NB4 (cell line): ENCODE data around the gene CD248.

Experiments used
- POLR2A ChIP-seq: IDR thresholded peaks from 2 replicates; pipeline ENCODE4 v1.6.1; 2011; ENCODE audit warnings: mild to moderate bottlenecking; ENCODE audit not compliant: insufficient read length; ENCODE audit errors: extremely low read depth
- TF ChIP-seq, protein P1 (sequence below): IDR thresholded peaks from one replicate; pipeline ENCODE4 v1.5.1; 2012; ENCODE audit warnings: low read depth, low read length

DNA sequence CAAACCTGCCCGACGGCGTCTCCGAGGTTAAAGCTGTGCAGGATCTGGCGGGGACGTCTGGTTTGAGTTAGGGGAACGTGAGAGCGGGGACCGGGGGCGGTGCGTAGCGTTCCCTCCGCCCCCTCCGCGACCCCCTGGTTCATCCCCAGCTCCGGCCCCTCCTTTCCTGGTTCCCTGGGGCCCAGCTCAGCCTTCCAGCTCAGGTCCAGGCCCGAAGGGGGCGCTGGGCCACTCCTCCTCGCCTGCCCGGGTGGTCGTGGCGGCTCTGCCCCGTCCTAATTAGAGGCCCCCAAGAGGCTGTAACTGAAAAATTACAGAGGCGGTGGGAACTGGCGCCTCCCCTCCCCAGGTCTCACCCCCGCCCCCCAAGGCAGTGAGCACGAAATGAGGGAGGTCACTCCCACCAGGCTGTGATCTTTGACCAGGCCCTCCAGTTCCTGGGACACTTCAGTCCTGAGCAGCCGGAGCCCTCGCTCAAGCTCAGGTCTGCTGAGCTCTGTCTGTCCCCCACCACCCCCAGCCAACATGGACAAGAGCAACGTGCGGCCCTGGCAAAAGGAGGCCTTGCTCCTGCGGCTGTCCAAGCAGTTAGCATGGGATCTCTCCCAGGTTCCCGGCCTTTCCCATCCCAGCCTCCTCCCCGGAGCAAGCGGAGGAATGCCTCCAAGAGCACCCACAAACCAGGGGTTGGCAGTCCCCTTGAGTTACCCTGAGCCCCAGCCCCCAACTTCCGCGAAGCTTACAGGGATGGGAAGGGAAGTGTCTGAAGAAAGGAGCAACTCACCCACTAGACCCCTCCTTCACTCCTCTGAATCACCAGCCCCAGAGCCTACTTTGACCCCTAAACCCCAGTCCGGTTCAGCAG is 3.3 kb downstream of the CD248 start:
- TF ChIP-seq, protein P1, sequence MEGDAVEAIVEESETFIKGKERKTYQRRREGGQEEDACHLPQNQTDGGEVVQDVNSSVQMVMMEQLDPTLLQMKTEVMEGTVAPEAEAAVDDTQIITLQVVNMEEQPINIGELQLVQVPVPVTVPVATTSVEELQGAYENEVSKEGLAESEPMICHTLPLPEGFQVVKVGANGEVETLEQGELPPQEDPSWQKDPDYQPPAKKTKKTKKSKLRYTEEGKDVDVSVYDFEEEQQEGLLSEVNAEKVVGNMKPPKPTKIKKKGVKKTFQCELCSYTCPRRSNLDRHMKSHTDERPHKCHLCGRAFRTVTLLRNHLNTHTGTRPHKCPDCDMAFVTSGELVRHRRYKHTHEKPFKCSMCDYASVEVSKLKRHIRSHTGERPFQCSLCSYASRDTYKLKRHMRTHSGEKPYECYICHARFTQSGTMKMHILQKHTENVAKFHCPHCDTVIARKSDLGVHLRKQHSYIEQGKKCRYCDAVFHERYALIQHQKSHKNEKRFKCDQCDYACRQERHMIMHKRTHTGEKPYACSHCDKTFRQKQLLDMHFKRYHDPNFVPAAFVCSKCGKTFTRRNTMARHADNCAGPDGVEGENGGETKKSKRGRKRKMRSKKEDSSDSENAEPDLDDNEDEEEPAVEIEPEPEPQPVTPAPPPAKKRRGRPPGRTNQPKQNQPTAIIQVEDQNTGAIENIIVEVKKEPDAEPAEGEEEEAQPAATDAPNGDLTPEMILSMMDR, result no peak
- TF ChIP-seq POLR2A, result no peak
